Stimulated activated naive CD4-positive, alpha-beta T cell treated with Interleukin-2 at 50 U/mL for 16 hours (primary cell): ENCODE data around the gene RRM2.
A peak's percentile ranks its signal among the peaks of the same experiment; 100 is the strongest.
"Not testable (repeated sequence)": the region's sequence is repeated elsewhere in the genome, so short reads cannot be mapped to it uniquely, and the experiment has no call there.

Source experiments
- DNase-seq: peaks from one replicate; lab custom pipeline; 2025; lab: John Stamatoyannopoulos, UW

Gene RRM2

DNA sequence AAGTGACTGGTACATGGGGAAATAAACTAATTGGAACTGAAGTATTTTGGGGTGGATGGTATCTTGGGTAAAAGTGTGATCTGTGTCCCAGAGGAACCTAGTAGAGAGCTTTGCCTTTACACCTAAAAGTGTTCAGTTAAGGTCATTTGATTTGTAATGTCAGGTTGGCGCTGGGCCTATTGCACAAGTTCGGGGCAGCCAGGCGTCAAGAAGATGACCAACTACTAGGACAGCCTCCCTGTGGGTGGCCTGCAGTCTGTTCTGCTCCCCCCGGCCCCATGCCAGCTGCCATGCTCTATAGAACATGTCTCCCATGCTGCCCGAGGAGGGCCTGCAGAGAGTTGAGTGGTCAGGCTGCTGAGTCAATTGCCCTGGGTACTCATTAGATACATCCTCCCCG, 10.1 kb downstream of the RRM2 start:
- DNase-seq, result no peak

DNA sequence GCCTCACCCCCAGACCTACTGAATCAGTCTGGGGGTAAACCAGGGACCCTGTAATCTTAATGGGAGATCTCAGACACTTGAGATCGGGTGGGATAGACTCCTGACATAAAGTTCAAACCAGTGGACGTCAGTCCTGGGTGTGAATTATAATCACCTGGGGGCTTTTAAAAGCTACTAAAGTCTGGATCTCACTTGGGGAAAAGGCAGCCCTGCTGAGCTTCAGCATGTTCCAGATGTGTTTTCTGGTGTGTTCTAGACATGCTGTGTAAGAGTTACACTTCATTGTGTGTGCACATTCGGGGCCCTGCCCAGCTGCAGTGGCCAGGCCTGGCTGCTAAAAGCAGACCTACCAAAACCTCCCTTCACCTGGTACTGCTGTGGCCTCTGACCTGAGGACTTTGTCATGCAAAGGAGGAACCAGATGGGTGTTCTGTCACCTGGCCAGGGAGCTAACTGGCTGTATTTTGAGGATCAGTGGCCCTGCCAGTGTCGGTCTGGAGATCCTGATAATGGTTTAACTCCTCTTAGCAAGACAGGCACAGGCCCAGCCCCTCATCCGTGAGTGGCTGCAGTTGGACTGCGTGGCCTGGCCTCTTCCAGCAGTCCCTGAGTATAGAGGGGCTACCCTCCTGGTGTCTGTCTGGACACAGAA, 10.6 kb downstream of the RRM2 start:
- no peak for DNase-seq

DNA sequence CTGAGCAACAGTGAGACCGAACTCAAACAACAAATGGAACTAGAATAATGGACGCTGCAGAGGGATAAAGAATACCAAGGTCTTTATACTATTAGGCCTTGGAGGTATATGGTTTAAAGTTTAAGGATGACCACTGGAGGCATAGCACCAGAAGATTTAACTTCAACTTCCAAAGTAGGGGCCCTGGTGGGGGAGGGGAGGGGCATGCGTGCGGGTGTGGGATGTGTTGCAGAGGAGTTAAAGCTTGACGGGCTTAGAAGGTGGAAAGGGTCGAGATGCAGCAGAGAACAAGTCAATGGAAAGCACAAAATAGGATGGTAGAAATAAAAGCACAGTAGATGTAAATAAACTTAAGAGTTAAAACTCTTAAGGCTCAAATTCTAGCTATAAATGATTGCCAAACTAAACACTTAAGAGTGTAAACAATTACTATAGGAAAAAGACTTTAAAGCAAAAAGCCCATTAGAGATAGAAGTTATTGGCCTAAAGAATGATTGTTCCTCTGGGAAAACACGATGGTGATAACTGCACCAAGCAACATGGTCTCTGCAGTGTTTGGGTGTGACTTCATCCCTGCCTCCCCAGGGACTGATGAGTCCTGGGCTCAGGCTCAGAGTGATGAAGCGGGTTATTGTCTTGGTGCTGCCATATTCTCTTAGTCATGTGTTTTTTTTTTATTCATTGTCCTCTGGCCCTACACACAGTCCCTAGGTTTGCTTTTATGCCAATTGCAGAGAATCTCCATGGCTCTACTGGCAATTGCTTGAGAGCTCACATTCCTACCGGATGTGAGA, 13.0 kb downstream of the RRM2 start:
- no peak for DNase-seq

DNA sequence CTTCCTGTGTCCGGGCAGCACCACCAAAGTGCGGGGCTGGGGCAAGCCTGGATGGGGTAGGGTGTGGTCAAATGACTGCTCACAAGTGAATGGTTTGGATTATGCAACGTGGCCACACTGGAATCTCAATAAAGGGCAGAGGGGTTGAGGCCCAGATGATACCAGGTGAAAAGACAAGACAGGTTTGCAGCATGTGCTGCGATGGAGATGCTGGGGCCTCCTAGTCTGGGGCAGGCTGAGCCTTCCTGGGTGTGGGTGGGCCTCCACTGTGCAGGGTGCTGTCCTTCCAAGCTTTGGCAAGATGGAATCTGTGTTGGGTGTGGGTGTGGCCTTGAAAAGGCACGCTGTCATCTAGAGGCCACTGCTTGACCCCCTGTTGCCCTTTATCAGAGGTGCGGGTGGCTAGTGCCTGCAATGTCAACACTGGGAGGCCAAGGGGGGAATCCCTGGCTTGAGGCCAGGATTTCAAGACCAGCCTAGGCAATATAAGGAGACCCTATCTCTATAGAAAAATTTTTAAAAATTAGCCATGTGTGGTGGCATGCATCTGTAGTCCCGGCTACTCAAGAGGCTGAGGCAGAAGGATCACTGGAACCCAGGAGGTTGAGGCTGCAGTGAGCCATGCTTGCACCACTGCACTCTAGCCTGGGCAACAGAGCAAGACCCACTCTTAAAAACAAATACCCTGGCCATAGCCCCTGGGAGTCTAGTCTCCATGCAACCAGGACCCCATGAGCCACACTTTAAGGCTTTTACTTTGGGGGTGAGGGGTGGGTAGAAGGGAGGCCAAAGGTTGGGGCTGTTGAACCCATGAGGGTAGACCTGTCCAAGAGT, 13.8 kb downstream of the RRM2 start:
- no peak for DNase-seq

DNA sequence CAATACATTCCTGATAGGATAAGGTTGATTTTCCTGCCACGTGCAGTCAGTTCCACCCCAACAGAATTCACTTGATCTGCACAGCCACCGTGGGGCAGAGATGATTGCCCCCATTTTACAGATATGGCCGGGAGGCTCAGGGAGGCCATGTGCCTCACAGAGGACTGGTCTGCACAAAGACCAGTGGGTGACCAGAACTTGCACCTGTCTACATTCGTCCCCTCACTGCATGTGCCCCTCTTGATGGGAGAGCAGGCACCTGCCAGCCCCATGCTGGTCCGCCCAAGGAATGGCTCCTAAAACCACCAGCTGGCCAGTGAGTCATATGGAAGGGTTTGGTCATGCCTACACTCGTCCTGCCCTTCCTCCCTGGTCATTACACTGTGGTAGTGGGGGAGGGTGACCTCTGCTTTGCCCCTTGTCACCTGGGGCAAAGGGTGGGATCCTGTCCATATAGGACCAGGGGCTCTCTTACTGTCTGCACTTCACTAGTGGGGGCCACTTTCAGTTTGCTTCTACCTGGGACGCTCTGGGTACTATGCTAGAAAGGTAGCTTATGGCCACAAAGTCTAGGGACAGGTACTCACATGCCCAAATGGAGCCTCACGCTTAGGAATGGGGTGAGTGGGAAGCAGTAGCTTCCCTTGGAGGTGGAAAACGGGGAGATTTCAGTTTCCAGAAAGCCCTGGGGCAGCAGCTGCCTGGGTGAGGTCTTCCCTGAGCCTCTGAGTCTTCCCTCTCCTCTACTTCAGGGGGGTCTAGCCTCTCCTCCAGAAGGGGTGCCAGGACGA, 14.7 kb downstream of the RRM2 start:
- no peak for DNase-seq

DNA sequence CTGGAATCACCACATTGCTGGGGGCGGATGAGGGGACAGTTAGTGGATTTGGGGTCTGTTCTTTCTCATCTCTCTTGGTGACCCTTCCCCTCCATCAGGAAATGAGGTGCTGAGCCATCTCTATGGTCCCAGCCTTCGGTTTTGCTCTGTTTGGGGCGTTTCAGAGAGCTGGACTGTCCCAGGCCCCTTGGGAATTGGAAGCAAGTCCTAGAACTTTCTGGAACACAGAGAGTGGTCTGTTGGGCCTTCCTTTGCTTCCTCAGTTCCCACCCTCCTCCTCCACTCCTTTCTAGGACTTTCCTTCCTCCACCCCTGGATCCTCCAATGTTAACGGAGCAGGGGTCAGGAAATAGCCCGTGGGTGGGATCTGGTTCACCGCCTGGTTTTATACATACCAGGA, 17.0 kb downstream of the RRM2 start:
- DNase-seq, result no peak

DNA sequence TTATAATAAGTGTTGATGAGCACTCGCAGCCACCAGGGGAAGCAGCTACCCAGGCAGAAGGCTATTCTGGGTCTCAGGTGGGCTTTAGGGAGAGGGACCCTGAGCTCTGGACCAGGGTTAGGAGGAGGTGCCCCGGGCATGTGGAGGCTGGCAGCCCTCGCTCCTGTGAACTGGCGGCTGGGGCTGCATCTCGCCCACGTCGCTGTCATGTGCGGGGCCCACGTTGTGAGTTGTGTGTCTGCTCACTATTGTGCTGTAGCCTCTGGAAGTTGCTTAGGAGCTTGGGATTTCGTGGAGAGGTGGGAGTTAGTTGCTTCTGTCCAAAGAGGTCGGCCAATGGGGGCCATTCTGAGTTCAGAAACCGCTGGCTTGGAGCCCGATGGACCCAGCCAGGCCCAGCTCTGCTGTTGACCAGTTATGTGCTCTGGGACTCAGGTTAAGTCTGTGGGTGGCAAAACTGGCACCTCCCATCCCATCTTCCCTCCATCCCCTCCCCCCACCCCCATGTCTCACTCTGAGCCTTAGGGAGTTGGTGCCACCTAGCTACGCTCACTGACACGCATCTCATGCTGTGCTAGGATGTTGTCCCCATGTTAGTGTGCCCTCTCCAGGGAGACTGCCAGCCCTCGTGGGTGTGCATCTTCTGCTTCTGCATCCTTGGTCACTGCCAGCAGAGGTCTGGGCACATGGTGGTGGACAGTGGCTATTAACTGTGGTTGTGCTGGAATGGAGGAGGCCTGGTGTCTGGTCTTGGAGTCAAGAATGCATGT, 18.5 kb downstream of the RRM2 start:
- DNase-seq, result no peak

DNA sequence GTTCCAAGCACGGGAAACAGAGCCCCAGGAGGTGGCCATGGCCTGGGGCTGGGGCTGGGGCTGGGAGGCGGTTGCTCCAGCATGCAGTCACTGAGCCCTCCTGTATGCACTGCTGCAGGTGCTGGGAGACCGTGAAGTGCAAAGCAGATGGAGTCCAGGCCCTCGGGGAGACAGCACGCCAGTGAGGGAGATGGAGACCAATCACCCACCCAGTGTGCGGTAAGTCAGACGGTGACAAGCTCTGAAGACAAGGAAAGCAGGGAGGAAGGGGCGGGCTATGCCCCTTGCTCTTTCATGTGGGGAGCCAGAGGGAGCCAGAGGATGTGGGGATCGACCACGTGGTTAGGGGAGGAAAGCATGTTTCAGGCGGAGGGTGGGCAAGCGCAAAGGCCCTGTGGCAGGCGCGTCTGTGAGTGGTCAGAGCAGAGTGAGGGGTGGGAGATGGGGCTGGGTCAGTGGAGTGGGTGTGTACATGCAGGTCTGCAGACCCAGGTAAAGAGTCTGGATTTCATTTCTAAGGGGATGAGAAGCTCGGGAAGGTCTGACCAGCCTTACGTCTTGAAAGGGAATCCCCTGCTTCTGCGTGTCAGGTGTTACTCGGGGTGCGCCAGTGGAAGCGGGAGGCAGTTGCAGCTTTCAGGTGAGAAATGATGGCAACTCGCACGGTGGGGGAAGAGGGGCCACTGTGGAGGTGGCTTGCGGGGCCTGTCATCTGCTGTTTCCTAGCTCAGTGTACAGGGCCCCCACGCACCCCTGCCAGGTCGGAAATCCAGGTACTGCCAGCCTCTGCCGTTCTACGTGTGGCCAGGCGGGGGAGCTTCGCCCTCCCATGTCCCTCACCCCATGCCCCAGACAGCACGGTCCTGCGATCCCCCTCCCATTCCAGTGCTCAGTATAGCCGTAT, 19.4 kb downstream of the RRM2 start:
- DNase-seq, result peak; percentile 20

DNA sequence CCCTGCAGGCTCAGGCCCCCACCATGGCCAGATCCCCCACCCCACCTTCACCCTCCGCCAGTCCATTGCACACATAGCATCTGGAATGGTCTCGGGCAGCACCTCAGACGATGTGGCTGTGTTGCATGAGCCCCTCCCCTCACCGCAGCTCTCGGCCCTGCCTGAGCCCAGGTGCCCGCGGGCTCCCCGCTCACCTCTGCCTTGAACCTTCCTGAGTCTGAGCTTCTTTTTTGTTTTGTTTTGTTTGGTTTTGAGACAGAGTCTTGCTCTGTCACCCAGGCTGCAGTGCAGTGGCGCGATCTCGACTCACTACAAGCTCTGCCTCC, 20.1 kb downstream of the RRM2 start:
- no peak for DNase-seq

DNA sequence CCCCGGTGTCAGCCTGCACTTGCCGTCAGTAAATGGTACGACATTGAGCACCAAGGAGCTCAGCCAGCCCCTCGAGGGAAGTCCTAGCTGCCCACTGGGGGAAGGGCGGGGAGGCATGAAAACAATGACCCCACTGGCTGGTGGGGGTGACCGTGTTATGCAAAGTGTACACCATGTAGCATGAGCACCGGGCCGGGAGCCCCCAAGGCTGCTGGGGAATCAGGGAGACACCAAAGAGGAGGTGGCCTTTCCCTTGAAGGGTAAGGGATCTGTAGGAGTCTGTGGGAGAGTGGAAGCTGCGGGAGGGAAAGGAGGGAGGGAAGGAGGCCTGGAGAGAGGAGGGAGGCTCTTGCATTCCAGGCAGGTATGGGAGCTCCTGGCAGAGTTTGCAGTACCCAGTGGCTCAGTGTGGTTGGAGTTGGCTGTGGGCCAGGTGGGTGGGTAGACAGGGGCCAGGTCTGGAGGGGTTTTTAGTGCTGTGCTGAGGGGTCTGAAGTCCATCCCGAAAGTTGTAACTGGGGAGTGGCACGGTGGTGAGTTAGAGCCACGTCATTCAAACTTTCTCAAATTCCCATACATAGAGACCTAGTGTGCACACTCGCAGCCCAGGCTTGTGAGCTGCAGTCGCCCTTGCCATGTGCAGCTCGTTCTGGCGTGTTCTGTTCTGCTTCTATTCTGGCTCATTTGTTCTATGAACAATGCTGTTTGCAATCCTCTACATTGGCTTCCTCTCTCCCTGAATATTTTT, 22.4 kb downstream of the RRM2 start:
- DNase-seq, result no peak

DNA sequence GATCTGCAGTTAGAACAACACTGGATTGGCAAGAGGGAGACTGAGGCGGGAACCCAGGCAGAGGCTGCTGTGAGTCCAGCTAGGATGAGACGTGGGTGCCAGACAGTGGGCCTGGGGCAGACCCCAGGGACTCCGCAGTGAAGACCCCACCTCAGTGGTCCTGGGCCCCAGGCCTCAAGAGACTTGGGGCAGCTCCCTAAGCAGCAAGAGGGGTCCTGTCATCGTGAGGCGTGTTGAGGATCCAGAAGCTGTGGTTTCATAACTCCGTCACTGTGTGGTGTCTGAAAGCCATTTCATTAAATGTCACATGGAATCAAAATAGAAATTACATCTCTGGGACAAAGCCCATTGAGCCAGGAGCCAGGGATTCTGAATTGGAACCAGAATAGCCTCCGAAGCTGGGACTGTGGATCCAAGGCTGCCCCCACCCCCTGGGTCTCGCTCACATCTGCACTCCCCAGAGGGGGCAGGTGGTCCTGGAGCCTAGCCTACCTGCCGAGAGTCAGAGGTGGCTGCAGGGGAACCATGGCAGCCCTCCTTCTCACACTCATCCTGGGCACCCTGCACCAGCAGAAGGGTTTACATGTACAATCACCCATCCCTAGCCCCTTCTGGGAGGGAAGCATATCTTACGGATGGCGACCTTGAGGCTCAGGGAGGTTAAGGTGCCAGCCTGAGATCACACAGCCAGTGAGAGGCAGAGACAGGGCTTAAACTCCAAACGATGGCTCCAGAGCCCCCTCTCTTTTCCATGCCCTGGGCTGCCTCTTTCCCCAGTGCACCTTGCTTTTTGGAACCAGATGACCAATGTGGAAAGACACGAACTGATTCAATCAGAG, 23.2 kb downstream of the RRM2 start:
- no peak for DNase-seq

DNA sequence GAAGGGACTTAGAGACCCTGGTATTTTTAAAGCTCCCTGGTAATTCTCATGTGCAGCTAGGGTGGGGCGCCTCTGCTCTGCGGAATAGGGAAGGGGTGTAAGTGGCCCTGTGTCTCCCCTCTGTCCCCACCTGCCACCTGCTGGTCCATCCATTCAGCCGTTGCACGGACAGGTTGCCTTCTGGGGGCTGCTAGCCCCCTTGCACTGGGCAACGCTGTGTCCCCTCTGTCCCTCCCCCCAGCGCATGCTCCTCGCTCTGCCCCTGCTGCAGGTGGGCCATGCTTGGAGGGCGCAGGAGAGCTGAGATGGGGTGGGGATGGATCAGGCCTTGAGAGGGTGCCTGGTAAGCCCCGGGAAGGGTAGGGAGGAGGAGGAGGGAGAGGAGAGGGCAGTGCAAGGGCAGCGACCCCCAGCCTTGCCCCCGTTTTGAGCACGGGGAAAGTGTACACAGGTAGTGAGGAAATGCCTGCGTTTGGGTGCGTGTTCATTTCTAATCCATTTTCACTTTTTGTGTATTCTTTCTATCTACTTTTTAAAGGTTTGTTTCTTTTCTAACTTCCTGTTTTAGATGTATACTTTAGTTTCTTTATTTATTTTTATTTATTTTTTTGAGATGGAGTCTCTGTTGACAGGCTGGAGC, 23.9 kb downstream of the RRM2 start:
- no peak for DNase-seq

DNA sequence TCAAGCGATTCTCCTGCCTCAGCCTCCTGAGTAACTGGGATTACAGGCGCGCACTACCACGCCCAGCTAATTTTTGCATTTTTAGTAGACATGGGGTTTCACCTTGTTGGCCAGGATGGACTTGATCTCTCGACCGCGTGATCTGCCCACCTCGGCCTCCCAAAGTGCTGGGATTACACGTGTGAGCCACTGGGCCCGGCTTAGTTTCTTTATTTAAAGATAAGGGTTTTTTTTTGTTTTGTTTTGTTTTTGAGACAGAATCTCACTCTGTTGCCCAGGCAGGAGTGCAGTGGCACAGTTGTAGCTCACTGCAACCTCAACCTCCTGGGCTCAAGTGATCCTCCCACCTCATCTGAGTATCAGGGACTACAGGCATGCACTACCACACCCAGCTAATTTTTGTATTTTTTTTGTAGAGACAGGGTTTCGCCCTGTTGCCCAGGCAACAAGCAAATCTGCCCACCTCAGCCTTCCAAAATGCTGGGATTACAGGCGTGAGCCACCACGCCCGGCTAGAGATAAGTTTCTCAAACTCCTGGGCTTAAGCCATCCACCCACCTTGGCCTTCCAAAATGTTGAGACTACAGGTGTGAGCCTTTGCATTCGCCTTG, 24.6 kb downstream of the RRM2 start:
- DNase-seq, result not testable (repeated sequence)

DNA sequence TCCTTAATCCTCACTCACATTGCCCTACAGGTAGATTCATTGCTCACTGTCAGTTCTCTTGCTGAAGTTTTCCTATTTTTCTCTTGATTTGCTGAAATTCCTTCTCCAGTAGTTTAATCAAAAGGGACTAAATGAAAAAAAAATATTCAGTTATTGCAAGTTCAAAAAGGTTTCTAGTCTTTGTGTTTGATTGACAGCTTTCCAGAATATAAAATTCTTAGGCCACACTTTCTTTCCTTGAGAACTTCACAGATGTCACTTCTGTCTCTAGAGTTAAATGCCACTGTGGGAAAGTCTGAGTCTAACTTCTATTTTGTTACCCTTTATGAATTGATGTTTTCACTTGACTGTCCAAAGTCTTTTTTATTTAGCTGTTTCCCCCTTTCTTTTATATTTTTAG, 25.7 kb downstream of the RRM2 start:
- DNase-seq, result no peak

DNA sequence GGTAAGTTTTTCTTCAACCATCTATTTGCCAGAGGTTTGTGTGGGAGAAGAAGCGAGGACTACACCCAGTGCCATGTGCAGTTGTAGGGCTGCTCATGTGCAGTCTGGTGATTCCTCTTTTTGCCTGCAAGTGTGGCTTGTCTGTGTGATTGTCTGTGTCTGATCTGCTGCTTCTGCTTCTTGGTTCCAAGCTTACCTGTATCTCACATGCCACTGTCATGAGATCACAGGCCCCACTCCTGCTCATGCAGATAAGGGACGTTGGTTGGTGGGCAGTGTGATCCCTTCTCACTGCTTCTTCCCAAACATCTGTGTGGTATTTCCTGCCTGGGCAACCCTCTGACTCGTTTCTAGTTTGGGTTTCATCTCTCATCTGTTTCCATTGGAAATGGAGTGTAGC, 27.1 kb downstream of the RRM2 start:
- DNase-seq, result no peak

DNA sequence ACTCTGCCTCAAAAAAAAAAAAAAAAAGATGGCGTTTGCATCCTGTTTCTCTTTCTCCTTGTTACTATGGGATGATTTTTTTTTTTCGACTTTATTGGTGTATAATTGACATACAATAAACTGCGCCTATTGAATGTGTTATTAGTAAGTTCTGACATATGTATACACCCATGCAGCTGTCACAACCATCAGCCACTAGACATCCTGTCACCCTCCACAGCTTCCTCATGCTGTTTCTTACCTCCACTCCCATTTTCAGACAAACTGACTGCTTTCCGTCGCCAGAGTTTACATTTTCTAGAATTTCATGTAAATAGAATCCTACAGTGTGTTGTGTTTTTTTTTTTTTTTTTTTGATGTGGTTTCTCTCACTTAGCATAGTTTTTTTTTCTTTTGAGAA, 27.9 kb downstream of the RRM2 start:
- DNase-seq, result no peak

DNA sequence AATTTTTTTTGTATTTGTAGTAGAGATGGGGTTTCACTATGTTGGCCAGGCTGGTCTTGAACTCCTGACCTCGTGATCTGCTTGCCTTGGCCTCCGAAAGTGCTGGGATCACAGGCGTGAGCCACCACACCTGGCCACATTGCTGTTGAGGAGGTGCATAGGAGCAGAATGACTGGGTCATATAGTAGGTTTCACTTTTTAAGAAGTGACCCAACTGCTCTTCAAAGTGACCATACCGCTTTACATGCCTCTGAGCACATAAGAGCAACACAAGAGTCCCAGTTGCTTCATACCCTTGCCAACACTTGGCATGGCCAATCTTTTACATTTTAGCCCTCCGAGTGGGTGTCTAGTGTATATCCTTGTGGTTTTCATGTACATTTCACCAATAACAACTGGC, 28.9 kb downstream of the RRM2 start:
- no peak for DNase-seq

DNA sequence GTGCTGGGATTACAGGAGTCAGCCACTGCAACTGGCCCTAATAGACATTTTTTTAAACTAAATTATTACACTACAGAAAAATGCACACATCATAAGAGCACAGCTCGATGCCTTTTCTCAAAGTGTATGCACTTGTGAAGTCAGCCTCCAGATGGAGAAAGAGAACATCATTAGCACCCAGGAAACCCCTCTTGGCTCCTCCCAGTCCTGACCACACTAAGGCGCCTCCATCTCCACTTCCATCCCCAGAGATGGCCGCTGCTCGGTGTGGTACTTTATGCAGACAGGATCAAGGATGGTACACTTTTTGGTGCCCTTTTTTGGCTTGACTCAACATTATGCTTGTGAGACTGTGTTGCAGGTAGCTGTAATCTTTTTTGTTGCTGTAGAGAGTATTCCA, 34.8 kb downstream of the RRM2 start:
- no peak for DNase-seq
